Lower leg skin (tissue), 4 donors: ENCODE results near the gene KCNC3. TPM values are rescaled to one million over a fixed set of nuclear protein-coding genes. Genes with fewer than 3 reads are reported as not detected.
"Not testable (repeated sequence)": the region's sequence is repeated elsewhere in the genome, so short reads cannot be mapped to it uniquely, and the experiment has no call there.

Experiments used
- DNase-seq, 2 donors: peaks; one replicate each; pipeline ENCODE4 v3.0.0-alpha.2; 2019; ENCODE audit warnings: low spot score in 2 of 2
- H3K4me3 ChIP-seq: fragments of 200-600 bp; sonication (generic); 2 replicates; pipeline ENCODE4 v1.5.1; 2017; ENCODE audit warnings: mild to moderate bottlenecking, low read depth; ENCODE audit not compliant: poor library complexity, severe bottlenecking
- CTCF ChIP-seq, 3 donors: fragments of 450-650 bp; IDR thresholded peaks; one replicate each; pipeline ENCODE4 v1.5.1; 2016; ENCODE audit warnings: antibody characterized with exemption in 3 of 3, mild to moderate bottlenecking in 3 of 3, moderate library complexity in 2 of 3
- POLR2A ChIP-seq, 2 donors: fragments of 450-650 bp; IDR thresholded peaks; one replicate each; pipeline ENCODE4 v1.6.1; 2016 to 2017; ENCODE audit warnings: antibody characterized with exemption in 2 of 2, mild to moderate bottlenecking in 1 of 2, moderate library complexity in 1 of 2
- WGBS, 2 donors: methylation state at CpG; one replicate each; pipeline ENCODE4 v1.1.5; 2018; 5-methylcytosine and 5-hydroxymethylcytosine counted together
- intact Hi-C: fragments of 100-400 bp; cut with DNase I; formaldehyde crosslinking; loops from one replicate; pipeline ENCODE4 v1.15.0; 2023; ENCODE audit warnings: low total_unique reads
- total RNA-seq, 4 donors: library from RNA; depleted of rRNA; stranded (reverse); fragments of >200 nt; gene quantifications; one replicate each; pipeline ENCODE4 v1.1.0, GENCODE V29; 2016

The KCNC3 gene
- total RNA-seq, 4 donors from 2014 or later, result 0.53 to 2.0 (median 1.7) TPM

- TF ChIP-seq POLR2A (IDR thresholded peaks at IDR 0.05) (no peak), CTCF (IDR thresholded peaks at IDR 0.05) (peak in 1 of 3 donors; percentile 19)
- intact Hi-C loops, result no loop called here
- H3K4me3 ChIP-seq, result no peak overlapping the region
- 13 to 30% methylated on average over 49 to 54 of the region's 54 CpGs for WGBS, 2 donors
- peak; percentile 65 to 96 for DNase-seq
Observed at GRCh38 chr19:50357178-50358100, 28.3 kb upstream of the KCNC3 start.

- 34 to 42% methylated on average over 13 of the region's 13 CpGs for WGBS, 2 donors
- TF ChIP-seq POLR2A (IDR thresholded peaks at IDR 0.05) (no peak), CTCF (IDR thresholded peaks at IDR 0.05) (no peak)
- no peak for DNase-seq
- intact Hi-C loops, result no loop called here
- H3K4me3 ChIP-seq, result no peak overlapping the region
Observed at GRCh38 chr19:50356691-50357177, 27.6 kb upstream of the KCNC3 start.

GRCh38 chr19:50353487-50353880 lies 24.3 kb upstream of the KCNC3 start:
- intact Hi-C loops, DNase-seq, H3K4me3 ChIP-seq: not testable (repeated sequence)
- WGBS, 2 donors, result 88 to 93% methylated on average over 7 of the region's 7 CpGs

- no peak for DNase-seq
- intact Hi-C loops, result no loop called here
- 43 to 51% methylated on average over 4 of the region's 4 CpGs for WGBS, 2 donors
- TF ChIP-seq POLR2A (IDR thresholded peaks at IDR 0.05) (no peak), CTCF (IDR thresholded peaks at IDR 0.05) (no peak)
- H3K4me3 ChIP-seq, result no peak overlapping the region
Observed at GRCh38 chr19:50352242-50352641, 23.1 kb upstream of the KCNC3 start.

- WGBS, 2 donors, result 63 to 68% methylated on average over 22 of the region's 22 CpGs
- intact Hi-C loops, result no loop called here
- TF ChIP-seq CTCF (IDR thresholded peaks at IDR 0.05) (no peak), POLR2A (IDR thresholded peaks at IDR 0.05) (no peak)
Observed at GRCh38 chr19:50349277-50350057, 20.3 kb upstream of the KCNC3 start.

GRCh38 chr19:50347089-50347581 lies 18.0 kb upstream of the KCNC3 start:
- DNase-seq, H3K4me3 ChIP-seq, intact Hi-C loops: not testable (repeated sequence)
- 76 to 77% methylated on average over 8 of the region's 8 CpGs for WGBS, 2 donors

More at GRCh38 chr19:50349277-50350057, 20.3 kb upstream of the KCNC3 start:
- H3K4me3 ChIP-seq, result no peak overlapping the region
- DNase-seq, result no peak
